ENCODE data around the gene SPINK9.
A peak's percentile ranks its signal among the peaks of the same experiment; 100 is the strongest.

Gene SPINK9

GRCh38 chr5:148368299-148368698 lies 32.9 kb downstream of the SPINK9 start:
- no peak for DNase-seq

DNA sequence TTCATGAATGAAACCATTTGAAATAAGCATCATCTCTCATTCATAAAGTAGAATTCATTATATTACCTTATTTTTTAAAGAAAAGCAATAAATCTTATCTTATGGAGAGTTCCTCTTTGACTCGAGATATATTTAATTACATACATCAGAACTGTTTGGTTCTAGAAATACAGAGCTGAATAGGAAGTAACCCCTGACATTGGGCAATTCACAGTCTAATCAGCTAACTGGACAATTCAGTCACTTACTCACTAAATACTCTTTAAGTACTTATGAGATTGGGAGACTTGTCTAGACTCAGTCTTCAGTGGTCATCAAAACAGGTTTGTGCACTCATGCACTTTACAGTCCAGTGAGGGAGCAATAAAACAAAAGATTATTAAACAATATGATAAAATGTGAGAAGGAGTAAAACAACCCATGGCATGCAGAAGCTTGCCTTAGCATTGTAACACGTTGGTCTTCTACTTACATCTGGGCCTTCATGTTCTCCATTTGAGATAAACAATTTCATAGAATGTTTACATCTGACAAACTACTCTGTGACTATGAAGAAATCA lies 36.9 kb downstream of the SPINK9 start:
- no peak for DNase-seq

DNA sequence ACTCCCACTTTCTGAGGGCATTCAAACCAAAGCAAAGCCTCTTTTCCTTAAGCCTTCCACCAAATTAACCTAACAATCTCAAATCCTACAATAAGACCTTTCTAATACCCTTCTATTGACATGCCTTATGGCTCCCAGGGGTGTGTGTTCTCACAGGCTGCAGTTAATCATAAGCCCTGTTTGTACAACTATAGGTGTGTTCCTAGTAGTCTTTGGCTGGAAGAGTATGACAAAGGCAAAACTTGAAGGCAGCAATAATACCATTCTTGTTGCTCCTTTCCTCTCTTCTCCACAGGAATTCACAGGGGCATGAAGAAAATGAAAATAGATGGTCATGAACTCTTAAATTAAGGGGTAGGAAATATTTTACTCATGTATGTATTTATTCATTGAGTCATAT lies 37.5 kb downstream of the SPINK9 start:
- no peak for DNase-seq

DNA sequence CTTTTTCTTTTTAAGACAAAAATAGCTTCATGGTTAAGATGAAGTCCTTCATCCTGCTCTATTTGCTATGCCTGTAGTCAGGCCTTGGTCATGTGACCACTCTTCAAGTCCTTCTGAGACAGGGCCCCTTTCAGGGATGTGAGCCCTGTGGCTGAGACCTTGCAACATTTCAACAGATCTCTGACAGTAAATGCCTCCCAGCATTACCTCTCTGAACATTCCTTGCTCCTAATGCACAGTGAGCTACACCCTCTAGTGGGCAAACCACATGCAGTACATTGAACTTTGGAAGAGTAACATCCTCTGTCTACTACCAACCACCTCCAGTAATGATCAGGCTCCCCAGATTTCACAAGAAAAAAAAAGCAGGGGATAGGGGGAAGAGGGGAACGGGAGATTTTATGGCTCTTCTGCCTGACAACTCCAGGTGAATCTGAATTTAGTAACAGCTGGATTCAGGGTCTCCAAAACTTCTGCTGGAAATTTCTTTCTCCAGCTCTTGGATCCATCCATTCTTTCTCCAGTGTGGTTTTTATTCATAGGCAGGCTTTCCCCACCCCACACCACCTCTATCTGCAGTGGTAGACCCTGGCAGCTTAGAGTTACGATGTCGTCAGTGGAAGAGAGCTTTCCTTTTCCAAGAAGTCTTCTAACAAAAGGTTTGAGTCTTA lies 39.5 kb downstream of the SPINK9 start:
- DNase-seq, result no peak

DNA sequence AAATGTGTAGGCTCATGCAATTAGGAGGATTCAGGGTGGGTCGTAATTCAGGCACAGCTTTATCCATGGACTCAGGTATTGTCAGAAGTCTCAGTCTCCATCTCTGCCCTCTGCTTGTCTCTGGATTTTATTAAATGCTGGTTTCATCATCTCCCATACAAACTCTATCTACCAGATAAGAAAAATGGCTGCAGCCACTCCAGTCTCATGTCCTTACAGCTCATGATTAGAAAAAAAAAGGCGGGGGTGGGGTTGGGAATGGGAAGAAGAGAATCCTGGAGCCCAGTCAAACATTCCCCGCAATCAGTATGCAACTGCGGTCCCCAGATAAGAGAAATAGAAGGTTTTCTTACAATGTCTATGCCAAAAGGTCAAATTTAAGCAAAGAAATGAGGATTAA lies 40.8 kb downstream of the SPINK9 start:
- no peak for DNase-seq

- no peak for DNase-seq
These were observed 43.3 kb downstream of the SPINK9 start for GRCh38 chr5:148378670-148379069.

DNA sequence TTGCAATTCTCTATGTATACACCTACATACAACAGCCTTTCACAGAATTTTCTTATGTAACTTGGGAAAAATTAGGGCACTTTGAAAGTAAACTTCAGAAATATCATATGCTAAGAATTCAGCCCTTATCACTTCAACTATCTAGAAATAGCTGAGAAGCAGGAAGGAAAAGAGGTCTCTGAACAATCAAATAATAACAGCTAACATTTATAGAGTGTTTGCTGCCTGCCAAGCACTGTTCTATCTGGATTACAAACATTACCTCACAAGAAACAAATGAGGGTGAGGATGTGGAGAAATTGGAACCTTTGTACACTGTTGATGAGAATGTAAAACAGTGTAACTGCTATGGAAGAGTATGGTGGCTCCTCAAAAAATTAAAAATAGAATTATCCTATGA lies 44.0 kb downstream of the SPINK9 start:
- no peak for DNase-seq

- no peak for DNase-seq
These were observed 46.5 kb downstream of the SPINK9 start for GRCh38 chr5:148381906-148382305.

GRCh38 chr5:148382961-148383360 lies 47.6 kb downstream of the SPINK9 start:
- DNase-seq, result no peak

- peak; percentile 98 for DNase-seq
These were observed 48.4 kb downstream of the SPINK9 start, which contains the start of gene FBXO38 for GRCh38 chr5:148383564-148384379. Gene FBXO38 (plus strand): TSS chr5:148383958. CDS start chr5:148394777, 10,819 bp downstream.

DNA sequence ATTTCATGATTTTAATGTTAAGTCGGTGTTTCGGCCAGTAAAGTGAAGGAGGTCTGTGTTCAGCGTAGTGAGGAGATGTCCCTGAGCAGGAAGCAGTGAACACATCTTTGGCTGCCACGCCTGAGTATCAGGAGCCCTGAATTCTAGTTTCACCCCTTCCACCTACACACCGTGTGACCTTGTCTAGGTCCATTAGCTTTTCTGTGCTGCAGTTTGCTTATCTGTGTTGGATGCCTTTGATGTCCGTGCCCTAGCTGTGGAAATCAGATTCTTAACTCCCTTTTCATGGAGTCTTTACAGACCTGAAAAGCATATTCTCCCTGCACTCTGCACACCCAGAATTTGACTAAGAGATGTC lies 49.0 kb downstream of the SPINK9 start:
- DNase-seq, result no peak

GRCh38 chr5:148385094-148385493 lies 49.7 kb downstream of the SPINK9 start:
- no peak for DNase-seq

- no peak for DNase-seq
These were observed 50.7 kb downstream of the SPINK9 start for GRCh38 chr5:148386041-148386440.

- DNase-seq, result no peak
These were observed 52.0 kb downstream of the SPINK9 start for GRCh38 chr5:148387325-148387724.

DNA sequence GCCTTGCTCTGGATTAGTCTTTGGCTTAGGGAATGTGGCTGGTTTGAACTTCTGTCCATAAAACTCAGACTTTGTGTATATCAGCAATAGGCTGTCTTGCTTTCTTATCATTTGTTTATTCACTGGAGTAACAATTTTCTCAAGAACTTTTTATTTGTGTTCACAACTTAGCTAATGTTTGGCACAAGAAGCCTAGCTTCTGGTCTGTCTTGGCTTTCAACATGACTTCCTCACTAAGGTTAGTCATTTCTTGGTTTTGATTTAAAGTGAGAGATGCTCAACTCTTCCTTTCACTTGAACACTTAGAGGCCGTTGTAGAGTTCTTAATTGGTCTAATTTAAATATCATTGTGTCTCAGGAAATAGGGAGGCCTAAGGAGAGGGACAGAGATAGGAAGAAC lies 53.3 kb downstream of the SPINK9 start:
- no peak for DNase-seq
